K562 treated with DMSO at 1 percent for 48 hours (cell line): ENCODE measurements around the gene DCAF6. TPM values are rescaled to one million over a fixed set of nuclear protein-coding genes. Genes with fewer than 3 reads are reported as not detected.

Source experiments
- total RNA-seq: library from RNA; unstranded; fragments of 300-600 nt; gene quantifications from 2 replicates; pipeline ENCODE4 v1.2.3, GENCODE V29; 2022; ENCODE audit warnings: low replicate concordance; ENCODE audit errors: extremely low read depth

The DCAF6 gene, protein sequence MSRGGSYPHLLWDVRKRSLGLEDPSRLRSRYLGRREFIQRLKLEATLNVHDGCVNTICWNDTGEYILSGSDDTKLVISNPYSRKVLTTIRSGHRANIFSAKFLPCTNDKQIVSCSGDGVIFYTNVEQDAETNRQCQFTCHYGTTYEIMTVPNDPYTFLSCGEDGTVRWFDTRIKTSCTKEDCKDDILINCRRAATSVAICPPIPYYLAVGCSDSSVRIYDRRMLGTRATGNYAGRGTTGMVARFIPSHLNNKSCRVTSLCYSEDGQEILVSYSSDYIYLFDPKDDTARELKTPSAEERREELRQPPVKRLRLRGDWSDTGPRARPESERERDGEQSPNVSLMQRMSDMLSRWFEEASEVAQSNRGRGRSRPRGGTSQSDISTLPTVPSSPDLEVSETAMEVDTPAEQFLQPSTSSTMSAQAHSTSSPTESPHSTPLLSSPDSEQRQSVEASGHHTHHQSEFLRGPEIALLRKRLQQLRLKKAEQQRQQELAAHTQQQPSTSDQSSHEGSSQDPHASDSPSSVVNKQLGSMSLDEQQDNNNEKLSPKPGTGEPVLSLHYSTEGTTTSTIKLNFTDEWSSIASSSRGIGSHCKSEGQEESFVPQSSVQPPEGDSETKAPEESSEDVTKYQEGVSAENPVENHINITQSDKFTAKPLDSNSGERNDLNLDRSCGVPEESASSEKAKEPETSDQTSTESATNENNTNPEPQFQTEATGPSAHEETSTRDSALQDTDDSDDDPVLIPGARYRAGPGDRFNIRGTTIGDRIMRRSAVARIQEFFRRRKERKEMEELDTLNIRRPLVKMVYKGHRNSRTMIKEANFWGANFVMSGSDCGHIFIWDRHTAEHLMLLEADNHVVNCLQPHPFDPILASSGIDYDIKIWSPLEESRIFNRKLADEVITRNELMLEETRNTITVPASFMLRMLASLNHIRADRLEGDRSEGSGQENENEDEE
- not detected in 2 replicates for total RNA-seq

DNA sequence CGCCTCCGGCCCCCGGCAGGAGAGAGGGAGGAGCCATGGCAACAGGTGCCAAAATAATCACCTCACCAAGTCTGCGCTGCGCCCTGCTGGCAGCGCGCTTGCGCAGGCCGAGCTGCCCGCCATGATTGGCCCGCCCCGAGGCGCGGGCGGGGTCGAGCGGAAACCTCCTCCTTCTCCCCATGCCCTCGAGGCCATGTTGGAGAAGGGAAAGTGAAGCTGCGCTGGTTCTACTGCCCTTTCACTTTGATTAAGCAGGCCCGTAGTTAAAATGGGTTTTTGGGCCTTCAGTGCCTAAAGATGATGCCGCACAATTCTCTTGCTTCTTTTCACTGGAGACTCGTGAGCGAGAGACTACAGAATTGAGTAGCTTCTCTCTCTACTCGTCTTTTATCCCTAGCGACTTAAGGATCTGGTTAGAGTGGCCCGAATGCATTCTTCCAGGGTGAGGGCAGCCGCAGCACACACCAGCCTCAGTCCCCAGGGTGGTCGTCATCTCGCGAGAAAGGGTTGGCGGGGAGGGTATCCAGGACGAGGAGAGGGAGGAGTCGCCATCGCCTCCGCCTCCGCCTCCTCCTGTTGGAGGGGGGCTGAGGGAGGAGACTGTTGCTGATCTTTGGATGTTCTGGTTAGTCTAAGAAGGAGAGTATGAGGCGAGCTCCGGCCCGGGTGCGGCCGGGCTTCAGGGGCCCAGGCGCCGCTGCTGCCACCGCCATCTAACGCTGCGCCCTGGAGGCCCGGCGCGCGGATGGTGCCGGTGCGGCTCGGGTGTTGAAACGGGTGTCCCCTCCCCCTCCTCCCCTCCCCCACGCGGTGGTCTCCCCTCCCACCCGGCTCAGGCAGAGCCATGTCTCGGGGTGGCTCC, at the start of gene DCAF6:
TSS of gene DCAF6 (plus strand) at position 616 of the 862 bp plus-strand sequence. CDS start at position 845, 229 bp downstream.

DNA sequence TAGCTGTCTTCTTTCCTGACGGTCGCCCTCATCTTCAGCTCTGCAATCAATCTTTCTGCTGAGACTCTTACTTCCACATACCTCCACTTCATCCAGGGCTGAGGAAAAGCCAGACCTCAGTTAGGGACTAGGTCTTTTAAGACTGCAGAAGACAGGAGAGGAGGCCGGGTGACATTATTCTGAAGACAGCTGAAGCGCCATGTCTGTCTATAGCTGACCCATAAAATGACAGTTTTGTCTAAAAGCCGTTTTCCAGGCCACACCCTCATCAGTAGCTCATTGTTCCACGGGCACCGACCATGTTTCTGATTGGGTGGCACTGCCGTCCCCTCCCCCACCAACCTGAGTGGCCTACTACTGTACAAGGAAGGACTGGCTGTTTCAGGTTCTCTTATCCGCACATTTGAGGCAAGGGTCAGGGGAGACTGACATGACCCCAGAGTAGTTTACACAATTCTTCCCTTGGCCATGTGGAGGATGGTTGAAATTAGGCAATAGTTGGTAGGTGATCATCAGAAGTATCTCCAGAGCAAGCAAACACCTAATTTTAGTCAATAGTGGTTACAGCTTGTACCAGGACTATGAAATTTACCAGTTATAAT, 22.5 kb upstream of the DCAF6 start, which contains the start of gene ADCY10:
TSS of gene ADCY10 (minus strand) at position 240 of the 602 bp plus-strand sequence. CDS start 8,994 bp downstream, outside the sequence.

DNA sequence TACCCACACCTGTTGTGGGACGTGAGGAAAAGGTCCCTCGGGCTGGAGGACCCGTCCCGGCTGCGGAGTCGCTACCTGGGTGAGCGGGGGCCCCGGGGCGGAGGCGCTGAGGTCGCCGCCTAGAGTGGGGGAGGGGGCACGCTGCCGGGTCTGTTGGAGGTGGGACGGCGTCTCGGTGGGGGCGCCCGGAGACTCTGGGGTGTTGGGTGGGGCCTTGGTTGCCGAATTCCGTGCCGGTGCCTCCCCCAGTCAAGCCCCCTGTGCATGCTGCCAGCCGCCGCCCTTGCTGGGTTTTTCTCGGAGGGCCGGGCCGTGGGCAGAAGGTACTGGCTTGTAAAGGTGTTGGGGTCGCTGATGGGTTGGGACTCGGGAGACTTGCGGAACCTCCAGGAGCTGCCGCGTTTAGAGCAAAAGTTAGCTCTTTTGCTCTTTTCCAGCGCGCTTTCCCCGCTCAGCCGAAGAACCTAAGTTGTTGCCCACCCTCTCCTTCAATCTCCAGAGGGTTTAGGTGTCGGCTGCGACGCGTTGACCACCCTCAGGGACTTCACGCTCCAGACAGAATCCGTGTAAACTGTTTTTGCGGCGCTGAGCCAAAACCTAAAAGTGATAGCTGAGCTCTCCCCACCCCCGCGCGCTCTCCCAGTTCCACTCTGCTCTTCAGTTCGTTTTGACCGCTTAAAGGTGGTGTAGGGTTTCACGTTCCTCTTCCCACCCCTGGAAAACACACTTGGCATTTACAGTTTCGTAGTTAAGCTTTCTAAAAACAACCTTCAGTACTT, 636 bp downstream of the DCAF6 start, which contains the start of gene MPC2:
TSS of gene MPC2 (minus strand) at position 143 of the 779 bp plus-strand sequence. CDS start 1,231 bp downstream, outside the sequence.

Other genes with a start within 250 kb of the DCAF6 start
- gene MPZL1, start 214.7 kb upstream of the DCAF6 start, total RNA-seq, result not detected in 2 replicates
- gene ADCY10, start 22.5 kb upstream of the DCAF6 start, total RNA-seq, result not detected in 2 replicates
- gene MPC2, start 389 bp downstream of the DCAF6 start, total RNA-seq, result not detected in 2 replicates
- gene GPR161, start 200.2 kb downstream of the DCAF6 start, total RNA-seq, result not detected in 2 replicates
- gene TIPRL, start 242.3 kb downstream of the DCAF6 start, total RNA-seq, result not detected in 2 replicates